ENCODE results near the gene HGFAC.

HGFAC gene

GRCh38 chr4:3497095-3497494 lies 55.3 kb downstream of the HGFAC start:
- no peak for DNase-seq (ENCODE audit: extremely low spot score, insufficient read length, low read depth)
- FAIRE-seq = no peak

DNA sequence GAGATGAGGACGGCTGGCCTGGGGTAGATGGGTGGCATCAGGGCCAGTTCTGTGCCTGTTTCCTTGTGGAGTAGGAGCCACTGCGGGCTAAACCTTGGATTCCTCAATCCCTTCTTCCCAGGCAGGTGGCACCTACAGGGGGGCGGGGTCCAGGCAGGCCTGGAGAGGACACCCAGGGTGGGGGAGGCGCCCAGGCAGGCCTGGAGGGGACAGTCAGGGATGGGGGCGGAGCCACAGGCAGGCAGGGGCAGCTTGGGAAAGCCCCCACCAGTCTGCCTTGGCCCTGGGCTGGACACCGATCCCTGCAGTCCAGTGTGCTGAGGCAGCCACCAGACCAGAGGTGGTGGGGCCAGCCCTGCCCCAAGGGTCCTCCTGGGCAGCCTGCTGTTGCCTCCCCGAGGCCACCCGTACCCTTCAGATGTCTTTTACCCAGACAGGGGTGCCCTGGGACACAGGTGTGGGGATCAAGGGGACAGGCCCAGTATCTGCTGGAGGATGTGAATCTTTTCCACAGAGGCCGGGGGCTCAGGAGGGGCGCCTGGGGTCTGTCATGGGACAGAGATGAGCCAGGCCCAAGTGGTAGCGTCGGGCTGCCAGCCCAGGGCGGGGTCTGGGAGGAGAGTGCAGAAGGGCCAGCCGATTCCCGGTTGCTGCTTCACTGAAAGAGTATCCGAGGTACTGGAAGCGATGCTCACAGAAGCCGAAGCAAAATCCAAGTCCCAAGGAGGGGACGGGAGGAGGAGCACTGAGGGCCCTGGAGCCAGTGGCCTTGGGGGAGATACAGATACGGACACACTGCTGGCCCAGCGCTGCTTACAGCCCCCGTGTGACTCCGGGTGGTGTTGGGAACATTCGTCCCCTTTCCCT lies 56.0 kb downstream of the HGFAC start:
- no peak for DNase-seq (ENCODE audit: extremely low spot score, insufficient read length, low read depth)
- FAIRE-seq = no peak

DNA sequence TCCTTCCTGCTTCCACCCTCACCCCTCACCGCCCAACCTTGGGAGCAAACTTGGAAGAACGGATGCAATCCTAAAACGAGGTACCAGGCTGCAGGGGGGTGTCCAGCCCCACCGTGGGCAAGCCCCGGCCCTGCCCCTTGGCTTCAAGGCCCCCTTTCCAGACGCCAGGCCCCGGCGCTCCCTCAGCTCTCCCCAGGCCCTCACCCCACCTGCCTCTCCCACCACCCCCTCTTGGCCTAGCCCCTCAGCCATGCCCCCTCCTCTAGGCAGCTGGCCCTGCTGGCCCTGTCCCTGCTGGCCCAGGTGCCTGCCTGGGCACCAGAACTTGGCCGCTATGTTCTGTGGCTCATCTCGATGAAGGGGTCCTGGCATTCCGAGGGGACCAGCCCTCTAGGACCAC lies 56.6 kb downstream of the HGFAC start:
- no peak for FAIRE-seq
- DNase-seq (ENCODE audit: extremely low spot score, insufficient read length, low read depth) = no peak
